Measurements from ENCODE around the gene SMURF2. TPM values are rescaled to one million over a fixed set of nuclear protein-coding genes. Genes with fewer than 3 reads are reported as not detected.
A peak's percentile ranks its signal among the peaks of the same experiment; 100 is the strongest.

Gene SMURF2
- total RNA-seq, 1 experiment from 2014 or later, result 35.3 TPM

DNA sequence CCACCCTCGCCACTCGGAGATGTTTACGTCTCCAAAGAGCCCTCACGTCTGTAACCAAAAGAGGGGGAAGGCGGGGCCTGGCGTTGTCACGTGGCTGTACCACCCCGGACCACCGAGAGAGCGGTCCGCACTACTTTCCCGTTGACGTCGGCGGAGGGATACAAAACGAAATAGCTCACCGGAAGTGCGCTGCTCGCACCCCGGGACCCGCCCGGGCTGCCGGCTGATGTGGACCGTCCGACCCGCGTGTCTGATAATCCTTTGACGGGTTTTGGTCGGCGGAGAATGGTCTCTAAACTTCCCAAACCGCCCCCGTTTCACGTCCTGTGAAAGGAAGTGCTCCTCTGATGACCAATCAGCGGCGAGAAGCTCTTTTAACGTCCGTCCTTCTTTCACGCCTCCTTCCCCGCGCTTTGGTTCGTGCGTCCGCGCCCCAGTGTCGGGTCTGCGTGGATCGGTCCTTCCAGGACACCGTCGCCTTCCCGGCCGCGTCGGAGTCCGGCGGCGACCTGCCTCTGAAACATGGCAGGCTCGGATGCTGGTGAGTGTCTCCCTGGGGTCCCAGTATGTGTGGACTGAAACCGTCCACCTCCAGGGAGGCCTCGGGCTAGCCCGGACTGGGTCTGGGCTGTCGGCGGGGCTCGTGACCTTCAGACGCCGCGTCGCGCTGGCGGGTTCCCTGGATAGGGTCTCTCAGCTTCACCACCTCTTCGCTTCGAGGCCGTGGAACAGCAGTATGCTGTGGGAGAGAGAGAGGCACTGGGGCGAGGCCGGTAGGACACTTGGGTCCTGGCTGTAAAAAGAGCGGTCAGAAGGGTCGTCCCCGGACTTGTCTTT lies 155.3 kb downstream of the SMURF2 start, which contains the start of gene CEP95:
Gene CEP95 (plus strand): TSS at position 402 of the 837 bp plus-strand sequence. CDS start 121 bp downstream, at position 523.
- no peaks in the 10 kb centered on the region for H3K4me1 ChIP-seq (ENCODE audit: insufficient read depth, low read length)
- H3T11ph ChIP-seq (ENCODE audit: low read length), result no peak within 1 kb of the TSS
- peak within 1 kb of the TSS; percentile 83 for H4K91ac ChIP-seq (ENCODE audit: insufficient read length, low read depth, low read length)
- H3K79me1 ChIP-seq (ENCODE audit: insufficient read depth, low read depth, low read length, poor library complexity, severe bottlenecking), result peaks cover 9% of the 10 kb centered on the region
- H3K4me1 Mint-ChIP-seq, result peaks cover 35 to 50% of the 10 kb centered on the region in 2 experiments
- peak within 1 kb of the TSS; percentile 82 for H3K4me2 ChIP-seq (ENCODE audit: insufficient read depth, insufficient read length, low read length)
- no peak within 1 kb of the TSS for H2BK15ac ChIP-seq (ENCODE audit: low read depth, low read length)
- peaks cover 61 to 81% (median 73%) of the 10 kb centered on the region in 3 experiments for H3K36me3 Mint-ChIP-seq (ENCODE audit: insufficient read depth in 1 of 3, low read depth in 3 of 3)
- DNase-seq, result no peak
- H3K9ac ChIP-seq (ENCODE audit: extremely low read depth, insufficient read length, low read length), result peak within 1 kb of the TSS; percentile 100
- H3K27ac ChIP-seq (ENCODE audit: insufficient read length, low read depth, low read length), result peak within 1 kb of the TSS; percentile 75
- H3K27me3 ChIP-seq (ENCODE audit: insufficient read depth, low read length), result no peaks in the 10 kb centered on the region
- H2BK120ac ChIP-seq (ENCODE audit: low read depth, low read length, poor library complexity, severe bottlenecking), result peak within 1 kb of the TSS; percentile 98
- no peak within 1 kb of the TSS for H3K4ac ChIP-seq (ENCODE audit: low read depth, low read length)
- peak within 1 kb of the TSS; percentile 89 for H3K56ac ChIP-seq (ENCODE audit: insufficient read length, low read depth, low read length)
- H3K27ac Mint-ChIP-seq, result peak within 1 kb of the TSS; percentile 100
- H2BK12ac ChIP-seq (ENCODE audit: insufficient read length, low read depth, low read length), result no peak within 1 kb of the TSS
- H2AFZ ChIP-seq (ENCODE audit: low read length), result no peak within 1 kb of the TSS
- peaks cover 10% of the 10 kb centered on the region; the same call in 1 of the 2 replicates for H3K27me3 Mint-ChIP-seq (ENCODE audit: low read depth)
- H4K20me1 ChIP-seq (ENCODE audit: control insufficient read depth, insufficient read depth, insufficient read length), result no peaks in the 10 kb centered on the region
- H3K9me3 ChIP-seq (ENCODE audit: control insufficient read depth, low read depth, low read length), result no peaks in the 10 kb centered on the region
- peak within 1 kb of the TSS; percentile 98 to 100 for H3K4me3 Mint-ChIP-seq
- no peak within 1 kb of the TSS for H3K23ac ChIP-seq (ENCODE audit: insufficient read length, low read depth, low read length)
- peak within 1 kb of the TSS; percentile 97 for H3K14ac ChIP-seq (ENCODE audit: insufficient read depth, low read length)
- peak within 1 kb of the TSS; percentile 96 for H4K5ac ChIP-seq (ENCODE audit: insufficient read length, low read depth, low read length)
- peaks cover 6% of the 10 kb centered on the region for H3K23me2 ChIP-seq (ENCODE audit: insufficient read length, low read depth, low read length, poor library complexity, severe bottlenecking)
- peaks cover 3 to 4% of the 10 kb centered on the region in 2 experiments; a peak in 3 of 5 replicates for H3K9me3 Mint-ChIP-seq
- TF ChIP-seq CTCF (conservative IDR thresholded peaks at IDR 0.05), result no peak
- H3K18ac ChIP-seq (ENCODE audit: insufficient read length, low read depth, low read length), result peak within 1 kb of the TSS; percentile 98
- H4K8ac ChIP-seq (replicated peaks; ENCODE audit: insufficient read length, low read depth, low read length), result no peak within 1 kb of the TSS
- no peak within 1 kb of the TSS for H2AK5ac ChIP-seq (ENCODE audit: insufficient read length, low read length)
- H2BK5ac ChIP-seq (ENCODE audit: insufficient read length, low read length), result peak within 1 kb of the TSS; percentile 24
- no peak within 1 kb of the TSS for H2BK20ac ChIP-seq (ENCODE audit: low read depth, low read length, poor library complexity, severe bottlenecking)
- H3K79me2 ChIP-seq (ENCODE audit: insufficient read depth, low read length), result peaks cover 33% of the 10 kb centered on the region
- no CpG with 5 or more reads among the region's 77 CpGs for whole genome bisulfite sequencing (ENCODE audit: extremely low coverage, insufficient read length, low lambda C conversion rate)
